HG03108 (cell line): ENCODE measurements around the gene SFTA2.
"Not testable (repeated sequence)": the region's sequence is repeated elsewhere in the genome, so short reads cannot be mapped to it uniquely, and the experiment has no call there.

Source experiments
- ATAC-seq: cut with Tn5 transposase; IDR thresholded peaks from one replicate; pipeline ENCODE4 v1.9.1; 2021; ENCODE audit warnings: moderate library complexity; ENCODE audit not compliant: unreplicated experiment

SFTA2 gene

DNA sequence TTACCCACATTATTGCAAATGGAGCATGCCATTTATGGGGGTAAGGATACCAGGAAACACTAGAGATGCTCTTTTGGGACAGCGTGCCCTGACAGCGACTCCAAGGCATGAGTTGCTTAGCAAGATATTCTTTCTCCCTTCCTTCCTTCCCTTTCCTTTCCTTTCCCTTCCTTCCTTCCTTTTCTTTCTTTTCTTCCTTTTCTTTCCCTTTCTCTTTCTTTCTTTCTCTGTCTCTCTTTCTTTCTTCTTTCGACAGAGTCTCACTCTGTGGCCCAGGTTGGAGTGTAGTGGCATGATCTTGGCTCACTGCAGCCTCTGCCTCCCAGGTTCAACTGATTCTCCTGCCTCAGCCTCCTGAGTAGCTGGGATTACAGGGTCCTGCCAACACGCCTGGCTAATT is 12.1 kb upstream of the SFTA2 start:
- no peak for ATAC-seq

DNA sequence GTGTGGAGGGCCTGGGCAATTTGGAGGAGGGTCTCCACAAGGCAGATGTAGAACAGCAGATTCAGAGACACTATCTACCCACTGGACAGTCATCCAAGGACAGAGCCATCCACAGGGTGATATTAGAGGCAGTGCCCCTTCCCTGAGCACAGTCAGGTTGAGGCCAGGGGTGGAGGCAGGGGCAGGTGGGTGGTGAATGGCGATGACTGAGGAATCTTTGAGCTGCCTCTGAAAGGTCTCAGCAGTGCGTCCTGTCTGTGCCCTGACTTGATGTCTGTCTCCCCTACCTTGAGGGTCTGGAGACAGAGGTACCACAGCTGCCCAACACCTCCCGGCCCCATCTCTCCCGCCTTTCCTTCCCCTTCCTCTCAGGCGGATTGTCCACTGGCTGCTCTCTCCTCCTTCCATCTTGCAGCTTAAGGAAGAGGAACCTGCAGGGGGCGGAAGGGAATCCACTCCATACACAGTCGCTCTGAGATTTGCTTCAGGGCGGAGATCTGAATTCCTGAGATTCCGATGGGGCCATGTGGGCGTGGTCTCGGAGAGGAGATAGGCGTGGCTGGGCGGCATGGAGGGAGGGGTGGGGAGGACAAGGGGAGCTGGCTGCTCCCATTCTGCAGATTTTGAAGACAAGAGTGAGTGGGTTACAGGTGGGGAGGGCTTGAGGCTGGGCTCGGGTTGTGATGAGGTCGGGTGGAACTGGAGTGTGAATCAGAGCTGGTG is 10.5 kb upstream of the SFTA2 start:
- no peak for ATAC-seq

DNA sequence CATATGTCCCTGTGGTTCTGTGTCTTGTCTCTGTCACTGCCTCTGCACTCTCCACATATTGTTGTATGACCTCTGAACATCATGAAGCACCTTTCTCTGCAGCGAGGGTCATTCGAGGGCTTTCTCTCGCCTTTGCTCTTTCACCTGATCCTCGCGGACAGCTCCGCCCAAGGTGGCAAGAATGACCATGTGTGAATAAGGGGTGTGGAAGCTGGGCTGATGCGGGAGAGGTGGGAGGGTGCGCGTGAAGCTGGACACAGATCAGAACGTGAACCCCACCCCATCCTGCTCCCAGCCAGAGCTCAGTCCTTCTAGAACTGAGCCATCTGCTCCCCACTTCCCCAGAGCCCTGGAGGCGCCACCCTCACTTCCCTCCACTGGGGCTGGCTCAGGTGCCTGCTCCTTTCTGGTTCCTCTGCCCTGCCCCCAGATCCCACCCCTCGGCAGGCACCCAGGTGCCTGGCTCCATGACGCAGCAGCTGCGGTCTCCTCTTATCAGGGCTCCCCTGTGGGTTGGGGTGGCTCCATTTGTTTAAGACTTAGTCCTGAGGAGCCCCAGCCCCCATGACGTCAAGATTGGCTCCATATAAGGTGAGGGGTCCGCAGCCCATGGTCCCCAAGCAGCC is 8.5 kb upstream of the SFTA2 start, which contains the start of gene MUCL3:
Gene MUCL3, plus strand, starts transcription at position 613 of the 626 bp plus-strand sequence. CDS start 27 bp downstream, outside the sequence.
- no peak for ATAC-seq

DNA sequence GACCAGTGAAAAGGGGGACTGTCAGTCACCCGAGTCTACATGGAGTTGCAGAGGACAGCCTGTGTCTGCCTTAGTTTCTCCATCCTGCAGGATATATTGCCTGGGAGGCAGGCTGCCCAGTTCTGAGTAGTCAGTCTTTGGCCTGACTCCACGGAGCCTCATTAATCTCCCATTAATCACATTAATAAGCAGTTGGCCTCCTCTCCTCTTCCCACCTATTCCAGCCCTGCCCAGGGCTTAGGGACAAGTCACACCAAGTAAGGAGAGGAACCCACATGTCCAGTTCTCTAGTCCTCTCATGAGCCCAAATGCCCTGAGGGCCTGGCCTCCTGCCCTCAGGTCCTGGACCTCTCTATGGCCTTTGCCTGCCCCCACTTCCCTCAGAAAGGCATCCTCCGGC is 7.5 kb upstream of the SFTA2 start:
- ATAC-seq, result no peak

DNA sequence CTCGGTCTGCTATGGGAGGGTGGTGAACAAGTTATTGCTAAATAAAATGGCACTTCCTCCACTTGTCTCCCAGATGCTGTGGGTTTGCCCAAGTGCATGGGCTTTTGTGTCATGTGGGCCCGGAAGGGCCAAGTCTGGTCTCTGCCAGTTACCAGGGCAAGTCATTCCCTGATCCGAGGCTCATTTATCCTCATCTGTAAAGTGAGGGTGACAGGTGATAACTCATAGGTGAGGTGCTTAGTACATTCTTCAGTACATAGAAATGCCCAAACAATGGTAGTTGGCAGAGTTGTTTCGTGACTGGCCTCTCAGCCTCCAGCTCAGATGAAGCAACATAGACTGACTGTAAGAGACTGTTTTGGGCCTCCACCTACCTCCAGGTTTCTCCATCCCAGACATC is 6.8 kb upstream of the SFTA2 start:
- ATAC-seq, result no peak

DNA sequence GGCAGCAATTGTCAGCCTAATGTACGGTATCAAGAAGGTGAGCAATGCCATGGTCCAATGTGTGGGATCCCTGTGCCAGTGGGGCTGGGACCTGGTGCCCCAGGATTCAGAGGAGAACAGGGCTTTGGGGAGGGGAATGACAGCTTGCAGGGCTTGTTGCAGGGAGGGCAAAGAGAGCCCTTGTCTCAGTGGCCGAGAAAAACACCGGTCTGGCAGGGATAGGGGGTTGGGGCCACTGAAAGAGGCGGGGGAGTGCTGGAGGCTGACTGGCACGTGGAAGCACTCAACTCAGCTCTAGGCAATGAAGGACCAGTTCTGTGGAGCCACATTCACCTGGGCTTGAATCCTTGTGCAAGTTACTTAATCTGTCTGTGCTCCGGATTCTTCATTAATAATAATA is 5.3 kb upstream of the SFTA2 start:
- ATAC-seq, result no peak

DNA sequence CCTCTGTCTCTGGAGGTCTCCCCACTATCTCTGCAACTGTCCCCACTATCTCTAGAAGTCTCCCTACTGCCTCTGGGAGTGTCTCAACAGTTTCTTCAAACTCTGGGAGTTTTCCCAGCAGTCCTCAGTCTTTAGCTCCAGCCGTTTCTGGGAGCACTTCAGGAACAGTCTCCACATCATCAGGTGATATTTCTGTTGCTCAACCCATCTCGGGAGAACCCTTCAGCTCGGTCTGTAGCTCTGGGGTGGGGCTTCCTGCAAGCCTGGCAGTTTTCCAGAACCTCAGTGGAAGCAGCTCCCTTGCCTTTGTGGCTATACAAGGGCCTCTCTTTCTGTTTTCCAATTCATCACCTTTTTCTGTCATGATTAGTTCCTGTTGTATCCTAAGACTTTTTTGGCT is 3.0 kb upstream of the SFTA2 start:
- ATAC-seq, result no peak

DNA sequence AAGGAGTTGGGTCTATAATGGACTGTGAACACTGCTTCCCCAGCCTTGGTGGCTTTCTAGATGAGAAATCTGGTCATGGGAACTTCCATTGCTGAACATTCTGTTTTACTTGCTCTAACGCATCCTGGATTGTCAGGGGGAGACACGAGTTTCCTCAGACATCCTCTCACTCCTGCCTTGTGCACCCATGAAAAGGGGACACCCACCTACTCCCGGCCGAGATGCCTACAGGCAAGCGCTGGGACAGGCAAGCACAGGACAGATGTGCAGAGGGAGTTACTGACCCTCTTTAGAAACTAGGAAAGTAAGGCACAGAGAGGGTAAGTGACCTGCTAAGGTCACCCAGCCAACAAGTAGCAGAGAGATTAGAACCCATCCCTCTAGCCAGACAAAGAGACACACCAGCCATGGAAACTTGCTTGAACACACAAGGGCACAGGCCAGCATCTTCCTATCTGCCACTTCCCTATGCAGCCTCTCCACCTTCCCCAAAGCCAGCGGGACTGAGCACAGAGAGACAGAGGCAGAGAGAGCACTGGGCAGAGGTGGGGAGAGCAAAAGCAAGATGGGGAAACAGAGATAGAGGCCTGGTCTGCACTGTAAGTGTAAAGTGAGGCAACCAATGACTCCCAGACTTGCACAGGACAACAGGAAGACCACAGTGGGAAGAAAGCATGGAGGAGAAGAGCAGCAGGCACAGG is 845 bp upstream of the SFTA2 start:
- ATAC-seq, result no peak

DNA sequence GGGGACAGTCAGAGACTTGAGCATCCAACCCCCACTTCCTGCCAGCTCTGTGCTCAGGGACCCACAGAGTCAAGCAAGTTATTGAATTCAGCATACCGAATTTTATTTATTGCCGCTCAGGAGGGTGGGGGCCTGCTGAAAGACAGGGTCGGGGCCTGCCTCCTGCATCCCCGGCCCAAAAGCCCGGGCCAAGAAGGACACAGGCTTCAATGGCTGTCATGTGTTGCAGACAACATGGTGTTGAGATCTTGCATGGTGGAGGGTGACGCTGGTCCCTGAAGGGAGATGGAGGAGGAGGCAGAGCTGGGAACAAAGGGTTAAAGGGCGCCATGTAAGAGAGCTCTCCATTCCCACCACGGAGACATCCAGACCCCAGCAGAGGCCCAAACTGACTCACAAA is 698 bp downstream of the SFTA2 start:
- no peak for ATAC-seq

DNA sequence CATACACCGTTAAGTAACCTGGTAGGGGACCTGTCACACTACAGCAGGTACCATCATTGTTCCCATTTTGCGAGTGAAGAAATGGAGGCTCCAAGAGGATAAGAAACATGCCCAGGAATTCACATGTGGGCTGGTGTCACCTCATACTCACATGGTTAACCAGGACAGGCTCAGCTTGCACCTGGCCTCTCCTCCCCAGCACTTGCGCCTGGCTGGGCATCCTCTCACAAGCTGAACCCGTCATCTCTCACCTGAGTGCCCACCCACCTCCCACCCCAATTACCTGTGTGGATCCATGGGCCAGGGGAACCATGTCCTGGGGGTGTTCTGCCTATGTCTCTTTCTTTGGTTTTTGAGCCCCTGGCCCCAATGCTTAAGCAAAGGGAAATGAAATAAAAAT is 1.5 kb downstream of the SFTA2 start:
- no peak for ATAC-seq

DNA sequence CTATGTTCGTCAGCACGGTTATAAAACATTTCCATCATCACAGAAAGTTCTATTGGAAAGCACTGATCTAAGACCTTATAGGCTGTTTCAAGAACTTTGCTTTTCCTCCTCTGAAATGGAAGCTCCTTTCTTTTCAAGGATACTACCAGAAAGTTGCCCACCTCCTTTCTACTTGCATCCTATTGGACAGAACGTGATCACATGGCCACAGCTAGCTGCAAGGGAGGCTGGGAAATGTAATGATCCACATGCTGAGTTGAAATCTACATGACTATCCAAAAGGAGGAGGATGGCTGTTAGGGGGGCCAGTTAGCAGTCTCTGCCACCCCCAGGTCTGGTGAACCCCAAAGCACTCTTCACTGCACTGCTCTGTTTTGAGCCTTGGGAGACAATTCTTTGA is 3.3 kb downstream of the SFTA2 start:
- ATAC-seq, result no peak

DNA sequence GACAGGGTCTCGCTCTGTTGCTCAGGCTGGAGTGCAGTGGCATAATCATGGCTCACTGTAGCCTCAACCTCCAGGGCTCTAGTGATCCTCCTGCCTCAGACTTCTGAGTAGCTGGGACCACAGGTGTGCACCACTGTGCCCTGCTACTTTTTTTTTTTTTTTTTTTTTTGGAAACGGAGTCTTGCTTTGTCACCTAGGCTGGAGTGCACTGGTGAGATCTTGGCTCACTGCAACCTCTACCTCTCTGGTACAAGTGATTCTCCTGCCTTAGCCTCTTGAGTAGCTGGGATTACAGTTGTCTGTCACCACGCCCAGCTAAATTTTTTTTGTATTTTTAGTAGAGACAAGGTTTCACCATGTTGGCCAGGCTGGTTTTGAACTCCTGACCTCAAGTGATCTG is 4.9 kb downstream of the SFTA2 start:
- ATAC-seq, result not testable (repeated sequence)

DNA sequence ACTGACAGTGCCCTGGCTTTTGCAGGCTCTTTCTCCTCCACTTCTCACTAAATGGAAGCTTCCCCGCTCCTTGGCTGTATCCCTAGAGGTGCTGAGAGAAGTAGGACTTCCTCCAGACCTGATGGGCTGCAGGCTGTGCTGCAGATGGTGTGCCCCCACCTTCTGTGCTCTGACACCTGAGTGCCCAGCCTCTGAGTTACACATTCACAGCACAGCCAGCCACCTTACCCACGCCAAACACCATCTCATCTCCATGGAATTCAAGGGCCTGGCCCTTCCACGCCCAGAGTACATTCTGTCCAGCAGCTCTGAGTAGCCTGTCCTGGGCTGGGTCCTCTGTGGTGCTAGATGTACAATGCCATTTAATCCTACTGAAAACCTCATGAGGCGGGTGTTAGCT is 5.3 kb downstream of the SFTA2 start:
- no peak for ATAC-seq

DNA sequence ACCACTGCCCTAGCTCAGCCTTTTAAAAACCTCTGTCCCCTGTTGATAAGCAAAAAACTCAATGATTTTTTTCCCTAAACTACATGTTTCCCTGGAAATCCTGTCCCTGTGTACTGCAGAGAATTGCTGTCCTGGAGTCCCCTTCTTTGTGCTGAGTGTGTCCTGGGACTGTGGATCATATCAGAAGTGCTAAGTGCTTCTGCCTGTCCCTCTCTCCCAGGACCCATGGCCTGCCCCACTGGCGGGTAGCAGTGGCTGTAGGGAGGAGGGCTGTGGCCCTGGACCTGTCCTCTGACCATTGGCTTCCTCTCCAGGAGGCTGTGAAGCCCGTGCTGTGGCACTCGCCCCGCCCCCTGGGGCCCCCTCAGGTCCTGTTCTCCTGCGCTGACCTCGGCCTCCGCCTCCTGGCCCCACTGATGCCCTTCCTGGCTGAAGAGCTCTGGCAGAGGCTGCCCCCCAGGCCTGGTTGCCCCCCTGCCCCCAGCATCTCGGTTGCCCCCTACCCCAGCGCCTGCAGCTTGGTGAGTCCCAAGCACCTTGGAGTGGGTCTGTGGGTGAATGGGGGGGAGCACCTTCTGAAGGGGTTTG is 7.8 kb downstream of the SFTA2 start:
- ATAC-seq, result not testable (repeated sequence)

DNA sequence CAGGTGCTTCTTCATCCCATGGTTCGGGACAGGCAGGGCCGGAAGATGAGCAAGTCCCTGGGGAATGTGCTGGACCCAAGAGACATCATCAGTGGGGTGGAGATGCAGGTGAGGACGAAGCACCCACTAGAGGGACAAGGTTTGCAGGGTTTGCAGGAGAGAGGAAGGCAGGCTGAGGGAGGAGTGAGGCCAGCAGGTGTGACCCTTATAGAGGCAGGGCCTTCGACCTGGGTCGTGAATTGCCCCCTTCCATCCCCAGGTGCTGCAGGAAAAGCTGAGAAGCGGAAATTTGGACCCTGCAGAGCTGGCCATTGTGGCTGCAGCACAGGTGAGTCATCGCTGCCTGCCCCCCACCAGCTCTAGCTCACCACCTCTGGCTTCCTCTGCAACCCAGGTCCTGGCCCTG is 9.5 kb downstream of the SFTA2 start:
- ATAC-seq, result no peak

DNA sequence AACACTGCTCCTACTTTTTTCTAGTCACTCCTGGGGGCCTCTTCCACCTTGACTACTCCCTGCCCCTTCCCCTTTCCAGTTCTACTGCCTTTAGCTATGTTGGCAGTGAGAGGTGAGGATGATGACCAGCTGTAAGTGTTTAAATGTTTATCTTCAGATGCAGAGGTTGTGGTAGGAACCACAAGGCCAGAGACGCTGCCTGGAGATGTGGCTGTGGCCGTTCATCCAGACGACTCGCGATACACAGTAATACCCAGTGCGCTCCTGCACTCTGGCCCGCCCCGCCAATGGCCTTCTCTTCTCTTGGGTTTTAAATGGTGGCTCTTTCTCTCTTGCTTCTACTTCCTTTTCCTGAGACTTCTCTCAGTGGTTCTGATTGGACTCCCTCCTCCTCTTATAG is 13.3 kb downstream of the SFTA2 start:
- no peak for ATAC-seq

DNA sequence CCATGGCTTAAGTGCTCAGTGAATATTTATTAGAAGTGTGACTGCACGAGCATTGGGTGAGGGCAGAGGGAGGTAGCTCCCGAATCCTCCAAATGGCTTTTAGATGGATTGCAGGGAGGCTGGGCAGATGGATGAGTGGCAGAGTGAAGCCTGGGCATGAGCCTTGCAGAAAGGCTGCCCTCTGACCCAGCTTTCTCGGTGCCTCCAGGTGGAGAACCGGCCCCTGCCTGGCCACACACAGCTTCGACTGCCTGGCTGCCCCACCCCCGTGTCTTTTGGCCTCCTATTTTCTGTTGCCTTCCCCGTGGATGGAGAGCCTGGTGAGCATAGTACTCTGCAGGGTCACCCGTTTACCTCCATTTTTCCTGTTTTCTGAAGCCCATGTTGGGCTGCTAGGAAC is 14.5 kb downstream of the SFTA2 start:
- ATAC-seq, result no peak

DNA sequence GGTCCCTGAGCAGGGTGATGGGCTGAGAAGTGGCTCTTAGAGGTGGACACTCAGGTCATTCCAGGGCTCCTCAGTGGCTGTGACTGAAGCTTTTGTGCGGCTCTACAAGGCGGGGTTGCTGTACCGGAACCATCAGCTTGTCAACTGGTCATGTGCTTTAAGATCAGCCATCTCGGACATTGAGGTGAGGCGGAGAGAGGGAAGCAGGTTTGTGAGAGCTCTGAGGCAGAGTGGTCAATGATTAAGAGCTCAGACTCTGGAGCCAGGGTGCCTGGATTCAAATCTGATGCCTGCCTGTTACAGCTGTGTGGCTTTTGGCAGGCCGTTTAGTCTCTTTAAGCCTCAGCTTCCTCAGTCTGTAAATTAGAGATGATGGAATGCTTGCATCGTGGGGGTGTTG is 14.9 kb downstream of the SFTA2 start:
- no peak for ATAC-seq

DNA sequence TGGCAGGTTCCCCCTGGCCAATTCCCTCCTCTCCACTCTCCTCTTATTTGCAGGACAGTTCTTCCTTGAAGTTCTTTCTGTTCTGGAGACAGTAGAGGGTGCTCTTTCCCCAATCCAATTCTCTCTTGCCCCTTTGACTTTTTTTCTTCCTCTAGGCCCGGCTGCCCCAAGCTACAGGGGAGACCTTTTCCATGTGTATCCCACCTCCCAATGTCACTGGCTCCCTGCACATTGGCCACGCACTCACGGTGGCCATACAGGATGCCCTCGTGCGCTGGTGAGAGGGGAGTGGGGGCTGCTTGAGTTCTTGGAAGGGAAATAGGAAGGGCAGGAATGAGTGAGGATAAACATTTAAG is 16.4 kb downstream of the SFTA2 start:
- no peak for ATAC-seq

DNA sequence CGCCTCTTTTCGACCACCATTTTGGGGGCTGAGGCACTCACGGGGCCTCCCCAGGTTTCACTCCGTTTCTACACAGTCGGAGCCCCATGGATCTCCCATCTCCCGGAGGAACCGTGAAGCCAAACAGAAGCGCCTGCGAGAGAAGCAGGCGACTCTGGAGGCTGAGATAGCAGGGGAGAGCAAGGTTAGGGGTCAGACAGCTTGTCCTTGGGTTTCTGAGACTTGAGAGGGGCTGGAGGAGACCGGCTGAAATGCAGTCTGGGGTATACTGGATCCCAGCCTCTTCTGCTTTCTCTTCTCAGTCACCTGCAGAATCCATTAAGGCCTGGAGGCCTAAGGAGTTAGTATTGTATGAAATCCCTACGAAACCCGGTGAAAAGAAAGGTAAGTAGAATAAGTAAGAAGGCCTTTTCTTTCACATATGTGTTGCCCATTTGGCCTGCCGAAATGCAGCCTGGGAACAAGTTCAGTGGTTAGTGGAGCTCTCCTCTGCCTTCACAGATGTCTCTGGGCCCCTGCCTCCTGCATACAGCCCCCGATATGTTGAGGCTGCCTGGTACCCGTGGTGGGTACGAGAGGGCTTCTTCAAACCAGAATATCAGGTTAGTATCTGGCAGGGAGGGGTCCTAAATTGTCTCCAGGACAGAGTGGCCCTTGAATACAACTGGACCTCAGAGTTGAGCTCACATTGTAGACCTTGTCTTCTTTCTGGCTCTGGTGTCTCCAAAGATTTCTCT is 16.9 kb downstream of the SFTA2 start:
- ATAC-seq, result no peak
